Testis (tissue), 2 donors: Measurements from ENCODE around the gene SNED1.

Experiments
- POLR2A ChIP-seq: fragments of 450-650 bp; IDR thresholded peaks from one replicate; pipeline ENCODE4 v1.6.1; 2017; ENCODE audit warnings: antibody characterized with exemption, mild to moderate bottlenecking, moderate library complexity
- TF ChIP-seq, protein P1 (sequence below), 3 experiments: fragments of 450-650 bp in 2 of 3; fragments of 200-600 bp in 1 of 3; sonication (generic) in 1 of 3; IDR thresholded peaks; one replicate each; pipeline ENCODE4 v1.5.1; 2016 to 2019; ENCODE audit warnings: antibody characterized with exemption in 3 of 3, mild to moderate bottlenecking in 2 of 3, moderate library complexity in 1 of 3

DNA sequence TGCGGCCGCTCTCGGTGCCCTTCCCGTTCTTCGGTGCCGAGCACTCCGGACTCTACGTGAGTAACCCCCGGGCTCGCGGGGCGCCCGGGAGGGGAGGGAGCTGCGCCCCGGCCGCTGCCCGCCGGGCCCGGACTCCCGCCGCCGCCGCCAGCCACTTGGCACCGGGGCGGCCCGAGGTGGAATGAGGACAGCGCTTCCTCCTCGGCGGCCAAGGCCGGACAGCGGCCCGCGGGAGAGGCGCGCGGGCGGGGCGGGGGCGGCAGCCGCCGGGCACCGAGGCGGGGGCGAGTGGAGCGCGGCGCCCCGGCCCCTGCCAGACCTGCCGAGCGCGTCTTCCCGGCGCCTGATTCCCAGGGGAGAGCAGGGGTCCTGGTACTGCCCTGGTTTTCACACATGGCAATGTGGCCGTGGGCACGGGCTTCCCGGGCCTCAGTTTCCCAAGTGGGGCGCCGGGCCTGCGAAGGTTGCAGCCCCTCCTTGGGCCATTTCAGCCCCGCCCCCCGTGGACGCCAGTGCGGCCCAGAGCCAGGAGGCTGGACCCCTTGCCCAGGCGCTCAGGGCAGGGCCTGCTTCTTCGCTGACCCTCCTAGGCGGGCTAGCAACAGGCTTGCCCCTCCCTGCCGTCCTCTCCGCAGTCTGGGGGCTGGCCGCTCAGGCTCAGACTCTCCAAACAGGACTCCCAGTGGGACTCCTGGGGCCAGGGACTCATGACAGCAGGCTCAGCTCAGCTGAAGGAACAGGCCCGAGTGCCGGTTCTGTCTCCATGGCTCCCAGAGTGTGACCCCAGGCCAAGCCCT lies 775 bp downstream of the SNED1 start:
- no peak for TF ChIP-seq POLR2A
- TF ChIP-seq, protein P1, sequence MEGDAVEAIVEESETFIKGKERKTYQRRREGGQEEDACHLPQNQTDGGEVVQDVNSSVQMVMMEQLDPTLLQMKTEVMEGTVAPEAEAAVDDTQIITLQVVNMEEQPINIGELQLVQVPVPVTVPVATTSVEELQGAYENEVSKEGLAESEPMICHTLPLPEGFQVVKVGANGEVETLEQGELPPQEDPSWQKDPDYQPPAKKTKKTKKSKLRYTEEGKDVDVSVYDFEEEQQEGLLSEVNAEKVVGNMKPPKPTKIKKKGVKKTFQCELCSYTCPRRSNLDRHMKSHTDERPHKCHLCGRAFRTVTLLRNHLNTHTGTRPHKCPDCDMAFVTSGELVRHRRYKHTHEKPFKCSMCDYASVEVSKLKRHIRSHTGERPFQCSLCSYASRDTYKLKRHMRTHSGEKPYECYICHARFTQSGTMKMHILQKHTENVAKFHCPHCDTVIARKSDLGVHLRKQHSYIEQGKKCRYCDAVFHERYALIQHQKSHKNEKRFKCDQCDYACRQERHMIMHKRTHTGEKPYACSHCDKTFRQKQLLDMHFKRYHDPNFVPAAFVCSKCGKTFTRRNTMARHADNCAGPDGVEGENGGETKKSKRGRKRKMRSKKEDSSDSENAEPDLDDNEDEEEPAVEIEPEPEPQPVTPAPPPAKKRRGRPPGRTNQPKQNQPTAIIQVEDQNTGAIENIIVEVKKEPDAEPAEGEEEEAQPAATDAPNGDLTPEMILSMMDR (IDR thresholded peaks at IDR 0.05), result no peak
